DMS79 (cell line): Measurements from ENCODE around the gene SLC34A2.
A peak's percentile ranks its signal among the peaks of the same experiment; 100 is the strongest.

ENCODE experiments used
- DNase-seq: peaks from one replicate; lab custom pipeline; 2025; lab: John Stamatoyannopoulos, UW

SLC34A2 gene

GRCh38 chr4:25727711-25728493, 72.3 kb downstream of the SLC34A2 start:
- peak; percentile 56 for DNase-seq
